GM18858 (cell line): ENCODE data around the gene CALML6.

ENCODE experiments used
- ATAC-seq: cut with Tn5 transposase; IDR thresholded peaks from one replicate; pipeline ENCODE4 v1.9.1; 2021; ENCODE audit not compliant: unreplicated experiment

CALML6 gene

DNA sequence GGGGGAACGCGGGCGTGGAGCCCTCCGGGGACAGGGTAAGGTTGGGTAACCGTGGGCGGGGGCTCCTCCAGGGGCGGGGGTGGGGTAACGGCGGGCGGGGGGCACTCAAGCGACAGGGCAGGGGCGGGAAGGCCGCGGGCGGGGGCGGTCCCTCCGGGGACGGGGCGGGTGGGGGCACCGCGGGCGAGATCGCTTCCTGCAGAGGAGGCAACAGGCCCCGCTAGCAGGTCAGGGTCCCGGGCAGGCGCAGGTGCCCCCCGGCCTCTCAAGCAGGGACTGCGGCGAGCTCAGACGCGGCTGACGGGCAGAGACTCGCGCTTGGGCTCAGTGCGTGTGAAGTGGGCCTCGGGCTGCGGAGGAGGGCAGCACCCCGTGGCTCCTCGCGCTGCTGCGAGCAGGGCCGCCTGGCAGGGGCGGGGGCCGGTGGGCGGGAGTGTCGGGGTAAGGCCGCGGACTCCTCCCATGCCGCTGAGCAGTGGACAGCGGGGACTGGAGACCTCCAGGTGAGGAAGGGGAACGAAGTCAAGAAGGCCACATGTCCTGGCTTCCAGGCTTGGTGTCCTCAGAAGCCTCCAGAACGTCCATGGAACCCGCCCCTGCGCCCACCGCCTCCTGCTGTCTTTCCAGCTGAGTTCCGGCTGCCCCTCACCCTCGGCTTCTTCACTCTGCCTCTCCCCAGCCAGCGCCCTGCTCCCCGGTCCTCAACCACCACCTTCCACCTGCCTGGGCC lies 23.5 kb upstream of the CALML6 start:
- no peak for ATAC-seq

DNA sequence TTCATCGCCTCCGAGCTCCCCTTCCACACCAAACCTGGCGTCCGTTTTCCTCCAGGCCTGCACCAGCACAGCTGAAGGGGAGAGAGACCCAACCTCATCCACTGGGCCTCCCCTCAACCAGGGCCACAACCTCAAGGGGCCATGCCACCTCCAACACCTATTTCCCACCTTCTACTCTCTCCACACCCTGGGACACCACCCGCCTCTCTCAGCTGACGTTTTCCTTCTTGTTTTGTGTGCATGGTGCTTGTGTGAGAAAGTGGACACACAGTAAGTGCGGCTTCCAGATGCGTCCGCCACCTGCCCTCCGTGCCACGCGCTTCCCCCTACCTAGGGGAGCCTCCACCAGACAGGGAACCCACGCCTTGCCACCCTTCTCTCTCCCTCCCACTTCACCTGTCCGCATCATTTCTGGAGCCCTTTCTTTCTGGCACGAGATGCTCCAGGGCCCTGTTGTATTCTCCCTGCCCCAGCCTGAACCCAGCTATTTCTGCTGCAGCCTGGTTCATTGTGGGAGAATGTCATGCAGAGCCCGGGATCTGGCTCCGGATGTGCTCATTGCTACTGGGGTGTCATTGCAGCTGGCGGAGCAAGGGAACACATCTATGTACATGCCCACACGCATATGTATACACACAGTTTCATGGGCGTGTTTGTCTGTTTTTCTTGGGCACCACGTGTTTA lies 22.8 kb upstream of the CALML6 start:
- ATAC-seq: no peak

DNA sequence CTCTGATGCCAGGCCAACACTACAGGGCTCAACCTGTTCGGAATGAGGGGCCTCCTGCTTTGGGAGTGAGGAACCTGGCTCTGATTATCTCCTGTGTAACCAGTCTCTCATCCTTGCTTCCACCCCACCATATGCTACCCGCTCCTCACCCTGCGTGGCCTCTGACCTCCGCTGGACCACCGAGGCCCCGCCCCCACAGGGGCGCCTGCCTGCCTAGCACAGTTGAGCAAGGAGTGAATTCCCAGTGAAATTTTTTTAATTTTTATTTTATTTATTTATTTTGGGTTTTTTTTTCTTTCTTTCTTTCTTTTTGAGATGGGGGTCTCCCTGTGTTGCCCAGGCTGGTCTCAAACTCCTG lies 22.3 kb upstream of the CALML6 start:
- ATAC-seq: no peak

GRCh38 chr1:1893291-1893985 lies 21.6 kb upstream of the CALML6 start:
- ATAC-seq: no peak

GRCh38 chr1:1893997-1894353 lies 21.1 kb upstream of the CALML6 start:
- no peak for ATAC-seq

GRCh38 chr1:1894354-1895059 lies 20.6 kb upstream of the CALML6 start:
- no peak for ATAC-seq

DNA sequence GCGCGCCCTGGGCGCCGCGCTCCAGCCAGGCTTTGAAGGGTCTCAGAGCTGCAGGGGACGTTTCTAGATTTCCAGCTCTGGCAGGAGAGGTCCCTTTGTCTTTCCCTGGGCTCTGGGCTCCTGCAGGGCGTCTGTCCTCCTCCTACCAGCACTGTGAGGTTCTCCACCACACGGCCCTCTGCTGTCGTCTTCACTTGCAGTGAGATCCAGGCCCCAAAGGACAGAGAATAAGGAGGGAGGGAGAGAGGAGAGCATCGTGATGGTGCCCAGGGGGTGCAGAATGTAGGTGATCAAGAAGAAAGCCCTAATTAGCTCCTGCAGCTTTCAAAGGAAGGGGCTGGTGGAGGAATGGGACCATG lies 20.0 kb upstream of the CALML6 start:
- no peak for ATAC-seq

DNA sequence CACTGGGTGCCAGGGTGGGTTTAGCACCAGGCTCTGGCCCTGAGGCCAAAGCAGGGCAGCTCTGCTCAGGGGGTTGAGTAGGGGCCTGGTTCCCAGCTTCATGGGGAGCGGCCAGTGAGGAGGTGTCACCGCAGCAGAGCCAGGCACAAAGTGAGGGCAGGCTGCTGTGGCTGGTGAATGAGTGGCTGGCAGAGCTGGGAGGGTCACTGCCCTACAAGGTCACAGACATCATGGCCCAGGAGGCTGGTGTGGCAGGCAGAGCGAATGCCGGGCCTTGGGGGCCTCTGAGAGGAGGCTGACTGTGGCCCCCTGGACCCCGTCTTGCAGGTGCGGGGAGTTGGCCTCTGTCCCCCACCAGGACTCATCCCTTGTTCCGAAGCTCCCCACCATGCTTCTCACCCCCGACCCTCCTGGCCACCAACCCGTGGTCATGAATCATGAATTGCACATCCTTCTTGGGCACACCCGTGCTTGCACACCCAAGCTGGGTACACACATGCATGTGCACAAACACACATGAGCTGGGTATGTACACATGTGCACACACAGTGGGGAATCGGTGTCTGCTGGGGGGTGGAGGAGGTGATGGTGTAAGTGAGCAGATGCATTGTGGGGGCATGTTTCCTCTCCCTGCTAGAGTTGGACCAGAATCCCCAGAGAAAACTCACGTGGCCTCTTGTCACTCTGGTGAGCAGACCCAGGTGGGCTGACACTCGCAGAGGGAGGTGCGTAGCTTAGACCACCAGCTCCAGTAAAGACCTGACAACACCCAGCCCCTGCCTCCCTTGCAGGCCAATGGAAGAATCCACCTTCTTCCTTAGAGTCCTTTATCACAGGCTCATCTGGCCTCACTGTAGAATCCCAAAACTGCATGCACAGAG lies 19.4 kb upstream of the CALML6 start:
- ATAC-seq: no peak

GRCh38 chr1:1898246-1898933 lies 16.7 kb upstream of the CALML6 start:
- ATAC-seq: no peak

- ATAC-seq: no peak
Measured at GRCh38 chr1:1899266-1899966, 15.6 kb upstream of the CALML6 start.

DNA sequence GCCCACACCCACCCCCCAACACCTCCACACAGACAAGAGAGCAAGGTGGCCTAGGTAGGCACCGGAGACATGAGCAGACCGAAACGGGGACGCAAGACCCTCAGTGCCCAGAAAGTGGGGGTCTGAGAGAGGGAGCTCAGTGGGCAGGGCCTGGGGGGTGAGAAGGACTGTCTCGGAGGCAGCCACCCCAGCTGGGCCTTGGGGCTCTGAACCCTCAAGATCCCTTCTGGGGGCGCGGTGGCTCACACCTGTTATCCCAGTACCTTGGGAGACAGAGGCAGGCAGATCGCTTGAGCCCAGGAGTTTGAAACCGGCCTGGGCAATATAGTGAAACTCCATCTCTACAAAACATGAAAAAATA lies 15.1 kb upstream of the CALML6 start:
- ATAC-seq: no peak

- no peak for ATAC-seq
Measured at GRCh38 chr1:1900883-1901640, 14.0 kb upstream of the CALML6 start.

DNA sequence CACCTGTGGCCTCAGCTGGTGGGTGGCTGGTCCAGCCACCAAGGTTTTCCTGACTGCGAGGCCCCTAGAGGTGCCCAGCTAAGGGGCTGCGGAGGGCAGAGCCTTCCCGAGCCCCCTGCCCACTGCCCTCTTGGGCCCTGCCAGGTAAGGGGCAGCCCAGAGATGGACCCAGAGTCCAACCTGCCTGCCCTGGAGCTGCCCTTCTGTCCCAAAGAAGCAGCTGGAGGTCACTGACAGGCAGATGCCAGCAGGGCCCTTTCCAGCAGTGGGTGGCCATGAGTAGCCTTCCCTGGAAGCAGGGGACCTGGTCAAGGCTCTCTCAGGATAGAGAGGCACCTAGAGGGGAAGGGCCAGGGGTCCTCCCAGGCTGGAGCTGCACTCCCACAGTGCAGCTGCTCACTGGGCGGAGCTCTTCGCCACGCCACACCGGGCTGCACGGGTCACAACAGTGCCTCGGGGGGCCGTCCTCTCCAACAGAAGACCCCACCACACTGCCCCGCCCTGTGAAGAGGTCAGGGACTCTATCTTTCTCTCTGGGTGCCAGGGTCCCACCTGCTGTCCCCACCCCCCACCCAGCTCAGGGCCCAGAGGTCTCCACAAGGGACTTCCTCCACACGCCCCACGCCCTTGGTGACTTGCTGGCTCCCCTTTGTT lies 13.3 kb upstream of the CALML6 start:
- no peak for ATAC-seq

GRCh38 chr1:1903224-1903623 lies 11.8 kb upstream of the CALML6 start:
- ATAC-seq: no peak

GRCh38 chr1:1906185-1907097 lies 8.6 kb upstream of the CALML6 start:
- ATAC-seq: no peak

- ATAC-seq: no peak
Measured at GRCh38 chr1:1907098-1907736, 7.8 kb upstream of the CALML6 start.

DNA sequence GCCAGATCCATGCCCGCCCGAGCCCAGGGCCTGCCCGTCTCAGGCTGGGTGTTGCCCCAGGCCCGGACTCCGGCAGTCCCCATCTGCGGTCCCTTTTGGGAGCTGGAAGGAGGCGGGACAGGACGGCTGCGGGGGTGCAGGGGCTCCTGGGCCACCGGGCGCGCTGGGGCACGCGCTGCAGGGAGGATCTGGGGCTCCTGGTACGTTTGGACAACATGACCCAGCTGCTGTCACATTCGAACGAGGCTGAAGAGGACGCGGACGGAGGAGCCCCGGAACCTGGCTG lies 6.6 kb upstream of the CALML6 start:
- ATAC-seq: no peak
